Measurements from ENCODE around the gene HNRNPA0.

The HNRNPA0 gene

DNA sequence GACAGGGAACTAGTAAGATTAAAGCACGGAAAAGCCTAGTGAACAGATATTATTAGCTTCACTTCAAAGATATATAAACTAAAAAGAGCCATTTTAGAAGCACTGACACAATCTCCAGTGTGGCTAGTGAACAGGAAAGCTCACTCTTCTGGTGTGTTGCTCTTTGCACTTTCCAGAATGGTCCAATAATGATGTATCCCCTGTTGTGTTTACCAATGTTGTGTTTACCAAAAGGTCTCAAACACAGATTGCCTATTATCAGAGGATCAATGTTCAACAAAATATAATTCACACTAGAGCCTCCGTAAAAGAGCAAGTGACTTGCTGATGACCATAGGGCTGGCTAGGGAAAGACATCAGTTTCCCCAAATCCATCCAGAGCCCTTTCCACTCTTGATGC is 29.9 kb downstream of the HNRNPA0 start:
- no peak for TF ChIP-seq NFIC (IDR thresholded peaks at IDR 0.05)
- no peak for TF ChIP-seq CEBPB (IDR thresholded peaks at IDR 0.05)
- no peak for TF ChIP-seq YY1 (IDR thresholded peaks at IDR 0.05; ENCODE audit: low read depth)
- TF ChIP-seq TCF12 (IDR thresholded peaks at IDR 0.05; ENCODE audit: low read depth), result no peak
- no peak for TF ChIP-seq MAX (IDR thresholded peaks at IDR 0.05)
- TF ChIP-seq TAF1 (IDR thresholded peaks at IDR 0.05; ENCODE audit: low read depth), result no peak
- no peak for TF ChIP-seq EP300 (IDR thresholded peaks at IDR 0.05; ENCODE audit: borderline replicate concordance)
- TF ChIP-seq FOXM1 (IDR thresholded peaks at IDR 0.05; ENCODE audit: borderline replicate concordance, low read depth), result no peak
- no peak for TF ChIP-seq EGR1 (IDR thresholded peaks at IDR 0.05)
- TF ChIP-seq, protein P1, sequence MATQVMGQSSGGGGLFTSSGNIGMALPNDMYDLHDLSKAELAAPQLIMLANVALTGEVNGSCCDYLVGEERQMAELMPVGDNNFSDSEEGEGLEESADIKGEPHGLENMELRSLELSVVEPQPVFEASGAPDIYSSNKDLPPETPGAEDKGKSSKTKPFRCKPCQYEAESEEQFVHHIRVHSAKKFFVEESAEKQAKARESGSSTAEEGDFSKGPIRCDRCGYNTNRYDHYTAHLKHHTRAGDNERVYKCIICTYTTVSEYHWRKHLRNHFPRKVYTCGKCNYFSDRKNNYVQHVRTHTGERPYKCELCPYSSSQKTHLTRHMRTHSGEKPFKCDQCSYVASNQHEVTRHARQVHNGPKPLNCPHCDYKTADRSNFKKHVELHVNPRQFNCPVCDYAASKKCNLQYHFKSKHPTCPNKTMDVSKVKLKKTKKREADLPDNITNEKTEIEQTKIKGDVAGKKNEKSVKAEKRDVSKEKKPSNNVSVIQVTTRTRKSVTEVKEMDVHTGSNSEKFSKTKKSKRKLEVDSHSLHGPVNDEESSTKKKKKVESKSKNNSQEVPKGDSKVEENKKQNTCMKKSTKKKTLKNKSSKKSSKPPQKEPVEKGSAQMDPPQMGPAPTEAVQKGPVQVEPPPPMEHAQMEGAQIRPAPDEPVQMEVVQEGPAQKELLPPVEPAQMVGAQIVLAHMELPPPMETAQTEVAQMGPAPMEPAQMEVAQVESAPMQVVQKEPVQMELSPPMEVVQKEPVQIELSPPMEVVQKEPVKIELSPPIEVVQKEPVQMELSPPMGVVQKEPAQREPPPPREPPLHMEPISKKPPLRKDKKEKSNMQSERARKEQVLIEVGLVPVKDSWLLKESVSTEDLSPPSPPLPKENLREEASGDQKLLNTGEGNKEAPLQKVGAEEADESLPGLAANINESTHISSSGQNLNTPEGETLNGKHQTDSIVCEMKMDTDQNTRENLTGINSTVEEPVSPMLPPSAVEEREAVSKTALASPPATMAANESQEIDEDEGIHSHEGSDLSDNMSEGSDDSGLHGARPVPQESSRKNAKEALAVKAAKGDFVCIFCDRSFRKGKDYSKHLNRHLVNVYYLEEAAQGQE (IDR thresholded peaks at IDR 0.05; ENCODE audit: low read depth), result no peak
- no peak for TF ChIP-seq RAD21 (IDR thresholded peaks at IDR 0.05; ENCODE audit: low read depth)
- no peak for TF ChIP-seq TEAD4 (IDR thresholded peaks at IDR 0.05)
- TF ChIP-seq USF1 (IDR thresholded peaks at IDR 0.05), result no peak
- TF ChIP-seq CREB1 (IDR thresholded peaks at IDR 0.05; ENCODE audit: low read depth), result no peak

DNA sequence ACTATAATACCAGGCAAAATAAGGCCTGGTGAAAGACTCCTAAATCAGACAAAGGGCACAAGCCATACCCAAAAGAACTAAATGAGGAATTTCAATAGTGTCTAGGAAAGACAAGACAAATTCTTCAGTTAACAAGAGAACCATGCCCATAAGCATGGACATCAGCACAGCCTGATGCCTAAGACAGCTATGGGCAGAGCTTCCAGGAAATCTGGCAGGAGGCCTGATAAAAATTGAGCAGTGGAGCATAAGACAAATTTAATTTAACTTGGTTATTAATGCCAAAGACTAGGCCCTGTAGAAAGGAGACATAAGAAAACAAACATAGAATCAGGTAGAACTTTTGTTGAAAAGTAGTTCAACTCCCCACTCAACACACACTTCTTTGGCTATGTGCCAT is 35.6 kb downstream of the HNRNPA0 start:
- no peak for TF ChIP-seq CEBPB (IDR thresholded peaks at IDR 0.05)
- TF ChIP-seq RAD21 (IDR thresholded peaks at IDR 0.05; ENCODE audit: low read depth), result no peak
- no peak for TF ChIP-seq FOXM1 (IDR thresholded peaks at IDR 0.05; ENCODE audit: borderline replicate concordance, low read depth)
- no peak for TF ChIP-seq TEAD4 (IDR thresholded peaks at IDR 0.05)

DNA sequence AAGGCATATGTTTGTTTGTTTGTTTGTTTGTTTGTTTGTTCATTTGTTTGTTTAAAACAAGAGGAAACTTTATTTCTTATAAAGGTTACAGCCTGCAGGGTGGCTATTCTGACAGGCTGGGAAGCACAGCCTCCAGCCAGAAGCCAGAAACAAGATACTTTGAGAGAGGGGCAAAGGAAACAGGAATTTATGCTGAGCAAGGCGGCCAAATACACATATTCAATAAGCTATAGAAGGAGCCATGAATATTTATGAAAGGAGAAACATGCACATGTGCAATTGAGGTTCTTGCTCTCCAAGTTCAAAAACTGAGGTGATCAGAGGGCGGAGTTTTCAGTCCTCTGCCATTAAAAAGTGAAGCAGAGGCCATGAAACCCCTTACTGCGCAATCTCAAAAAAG is 37.8 kb downstream of the HNRNPA0 start:
- TF ChIP-seq EP300 (IDR thresholded peaks at IDR 0.05; ENCODE audit: borderline replicate concordance), result no peak
- no peak for TF ChIP-seq TAF1 (IDR thresholded peaks at IDR 0.05; ENCODE audit: low read depth)
- TF ChIP-seq YY1 (IDR thresholded peaks at IDR 0.05; ENCODE audit: low read depth), result no peak
- TF ChIP-seq RAD21 (IDR thresholded peaks at IDR 0.05; ENCODE audit: low read depth), result no peak
- no peak for TF ChIP-seq CEBPB (IDR thresholded peaks at IDR 0.05)
- TF ChIP-seq, protein P1 (IDR thresholded peaks at IDR 0.05; ENCODE audit: low read depth), result no peak
- TF ChIP-seq MAX (IDR thresholded peaks at IDR 0.05), result no peak
- no peak for TF ChIP-seq FOXM1 (IDR thresholded peaks at IDR 0.05; ENCODE audit: borderline replicate concordance, low read depth)
- no peak for TF ChIP-seq ZBTB7A (IDR thresholded peaks at IDR 0.05; ENCODE audit: low read depth)
- no peak for TF ChIP-seq TCF12 (IDR thresholded peaks at IDR 0.05; ENCODE audit: low read depth)
- TF ChIP-seq NFIC (IDR thresholded peaks at IDR 0.05), result no peak
- no peak for TF ChIP-seq TEAD4 (IDR thresholded peaks at IDR 0.05)
- TF ChIP-seq USF1 (IDR thresholded peaks at IDR 0.05), result no peak
- TF ChIP-seq CREB1 (IDR thresholded peaks at IDR 0.05; ENCODE audit: low read depth), result no peak
- TF ChIP-seq EGR1 (IDR thresholded peaks at IDR 0.05), result no peak

DNA sequence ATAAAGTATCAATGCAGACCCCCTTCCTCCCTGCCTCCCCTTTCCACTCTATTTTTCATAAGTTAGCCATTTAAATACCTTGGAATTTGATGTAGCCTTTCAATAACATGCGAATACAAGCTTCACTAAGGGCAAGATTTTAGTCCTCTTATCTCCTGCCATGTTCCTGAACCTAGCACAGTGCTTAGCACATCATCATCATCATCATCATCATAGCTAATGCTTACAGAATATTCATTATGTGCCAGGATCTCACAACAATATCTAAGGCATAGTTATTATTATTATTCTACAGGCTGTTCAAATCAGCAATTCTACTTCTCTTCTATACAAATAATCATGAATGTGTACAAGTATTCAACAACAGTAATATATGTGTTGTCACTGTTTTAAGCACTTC is 38.7 kb downstream of the HNRNPA0 start:
- TF ChIP-seq EP300 (IDR thresholded peaks at IDR 0.05; ENCODE audit: borderline replicate concordance), result no peak
- no peak for TF ChIP-seq NFIC (IDR thresholded peaks at IDR 0.05)
- TF ChIP-seq TCF12 (IDR thresholded peaks at IDR 0.05; ENCODE audit: low read depth), result no peak
- no peak for TF ChIP-seq TEAD4 (IDR thresholded peaks at IDR 0.05)
- TF ChIP-seq TAF1 (IDR thresholded peaks at IDR 0.05; ENCODE audit: low read depth), result no peak
- no peak for TF ChIP-seq ZBTB7A (IDR thresholded peaks at IDR 0.05; ENCODE audit: low read depth)
- no peak for TF ChIP-seq EGR1 (IDR thresholded peaks at IDR 0.05)
- TF ChIP-seq YY1 (IDR thresholded peaks at IDR 0.05; ENCODE audit: low read depth), result no peak
- TF ChIP-seq CEBPB (IDR thresholded peaks at IDR 0.05), result no peak
- TF ChIP-seq MAX (IDR thresholded peaks at IDR 0.05), result no peak
- no peak for TF ChIP-seq USF1 (IDR thresholded peaks at IDR 0.05)

- no peak for TF ChIP-seq EP300 (IDR thresholded peaks at IDR 0.05; ENCODE audit: borderline replicate concordance)
- no peak for TF ChIP-seq USF1 (IDR thresholded peaks at IDR 0.05)
- no peak for TF ChIP-seq NFIC (IDR thresholded peaks at IDR 0.05)
- no peak for TF ChIP-seq MAX (IDR thresholded peaks at IDR 0.05)
- TF ChIP-seq, protein P1 (IDR thresholded peaks at IDR 0.05; ENCODE audit: low read depth), result no peak
- TF ChIP-seq FOXM1 (IDR thresholded peaks at IDR 0.05; ENCODE audit: borderline replicate concordance, low read depth), result no peak
- TF ChIP-seq YY1 (IDR thresholded peaks at IDR 0.05; ENCODE audit: low read depth), result no peak
- TF ChIP-seq RAD21 (IDR thresholded peaks at IDR 0.05; ENCODE audit: low read depth), result no peak
- no peak for TF ChIP-seq TAF1 (IDR thresholded peaks at IDR 0.05; ENCODE audit: low read depth)
- no peak for TF ChIP-seq CREB1 (IDR thresholded peaks at IDR 0.05; ENCODE audit: low read depth)
- no peak for TF ChIP-seq CEBPB (IDR thresholded peaks at IDR 0.05)
- TF ChIP-seq TCF12 (IDR thresholded peaks at IDR 0.05; ENCODE audit: low read depth), result no peak
- TF ChIP-seq ZBTB7A (IDR thresholded peaks at IDR 0.05; ENCODE audit: low read depth), result no peak
- TF ChIP-seq TEAD4 (IDR thresholded peaks at IDR 0.05), result no peak
- no peak for TF ChIP-seq EGR1 (IDR thresholded peaks at IDR 0.05)
Measured at GRCh38 chr5:137714946-137715345, 39.2 kb downstream of the HNRNPA0 start.
